ENCODE data around the gene DNER. TPM values are rescaled to one million over a fixed set of nuclear protein-coding genes. Genes with fewer than 3 reads are reported as not detected.

The DNER gene
- total RNA-seq, 1 experiment from 2014 or later, result 3.7 TPM

DNA sequence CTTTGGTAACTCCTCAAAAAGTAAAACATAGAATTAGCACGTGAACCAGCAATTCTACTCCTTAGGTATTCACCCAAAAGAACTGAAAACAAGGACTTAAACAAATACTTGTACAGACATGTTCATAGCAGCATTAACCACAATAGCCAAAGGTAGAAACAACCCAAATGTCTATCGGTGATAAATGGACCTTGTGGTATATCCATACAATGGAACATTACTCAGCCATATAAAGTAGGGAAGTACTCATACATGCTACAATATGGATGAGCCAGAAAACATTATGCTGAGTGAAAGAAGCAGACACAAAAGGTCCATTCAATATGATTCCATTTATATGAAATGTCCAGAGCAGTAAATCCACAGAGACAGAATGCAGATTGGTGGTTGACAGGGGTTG is 182.8 kb downstream of the DNER start:
- ATAC-seq (no peak), DNase-seq (ENCODE audit: low spot score) (no peak)
- H3K9me3 Mint-ChIP-seq, result peaks cover 22% of the 10 kb centered on the region
- CTCF ChIA-PET, result no interaction called here
- H3K36me3 Mint-ChIP-seq, result peaks cover 14% of the 10 kb centered on the region
- POLR2A ChIA-PET, result no interaction called here
- peaks cover 10% of the 10 kb centered on the region for H3K4me1 Mint-ChIP-seq
- TF ChIP-seq, protein P1, sequence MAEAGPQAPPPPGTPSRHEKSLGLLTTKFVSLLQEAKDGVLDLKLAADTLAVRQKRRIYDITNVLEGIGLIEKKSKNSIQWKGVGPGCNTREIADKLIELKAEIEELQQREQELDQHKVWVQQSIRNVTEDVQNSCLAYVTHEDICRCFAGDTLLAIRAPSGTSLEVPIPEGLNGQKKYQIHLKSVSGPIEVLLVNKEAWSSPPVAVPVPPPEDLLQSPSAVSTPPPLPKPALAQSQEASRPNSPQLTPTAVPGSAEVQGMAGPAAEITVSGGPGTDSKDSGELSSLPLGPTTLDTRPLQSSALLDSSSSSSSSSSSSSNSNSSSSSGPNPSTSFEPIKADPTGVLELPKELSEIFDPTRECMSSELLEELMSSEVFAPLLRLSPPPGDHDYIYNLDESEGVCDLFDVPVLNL (CRISPR knock-in tag; IDR thresholded peaks at IDR 0.05; ENCODE audit: borderline replicate concordance, low read depth), result no peak
- TF ChIP-seq, protein P2, sequence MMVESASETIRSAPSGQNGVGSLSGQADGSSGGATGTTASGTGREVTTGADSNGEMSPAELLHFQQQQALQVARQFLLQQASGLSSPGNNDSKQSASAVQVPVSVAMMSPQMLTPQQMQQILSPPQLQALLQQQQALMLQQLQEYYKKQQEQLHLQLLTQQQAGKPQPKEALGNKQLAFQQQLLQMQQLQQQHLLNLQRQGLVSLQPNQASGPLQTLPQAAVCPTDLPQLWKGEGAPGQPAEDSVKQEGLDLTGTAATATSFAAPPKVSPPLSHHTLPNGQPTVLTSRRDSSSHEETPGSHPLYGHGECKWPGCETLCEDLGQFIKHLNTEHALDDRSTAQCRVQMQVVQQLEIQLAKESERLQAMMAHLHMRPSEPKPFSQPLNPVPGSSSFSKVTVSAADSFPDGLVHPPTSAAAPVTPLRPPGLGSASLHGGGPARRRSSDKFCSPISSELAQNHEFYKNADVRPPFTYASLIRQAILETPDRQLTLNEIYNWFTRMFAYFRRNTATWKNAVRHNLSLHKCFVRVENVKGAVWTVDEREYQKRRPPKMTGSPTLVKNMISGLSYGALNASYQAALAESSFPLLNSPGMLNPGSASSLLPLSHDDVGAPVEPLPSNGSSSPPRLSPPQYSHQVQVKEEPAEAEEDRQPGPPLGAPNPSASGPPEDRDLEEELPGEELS (CRISPR knock-in tag; IDR thresholded peaks at IDR 0.05), result no peak
- no peak for TF ChIP-seq CDX4 (CRISPR knock-in tag; IDR thresholded peaks at IDR 0.05; ENCODE audit: borderline replicate concordance)
- no peak for TF ChIP-seq ATF1 (CRISPR knock-in tag; IDR thresholded peaks at IDR 0.05)
- no peak for TF ChIP-seq HMGA2 (CRISPR knock-in tag; IDR thresholded peaks at IDR 0.05)
- TF ChIP-seq, protein P3, sequence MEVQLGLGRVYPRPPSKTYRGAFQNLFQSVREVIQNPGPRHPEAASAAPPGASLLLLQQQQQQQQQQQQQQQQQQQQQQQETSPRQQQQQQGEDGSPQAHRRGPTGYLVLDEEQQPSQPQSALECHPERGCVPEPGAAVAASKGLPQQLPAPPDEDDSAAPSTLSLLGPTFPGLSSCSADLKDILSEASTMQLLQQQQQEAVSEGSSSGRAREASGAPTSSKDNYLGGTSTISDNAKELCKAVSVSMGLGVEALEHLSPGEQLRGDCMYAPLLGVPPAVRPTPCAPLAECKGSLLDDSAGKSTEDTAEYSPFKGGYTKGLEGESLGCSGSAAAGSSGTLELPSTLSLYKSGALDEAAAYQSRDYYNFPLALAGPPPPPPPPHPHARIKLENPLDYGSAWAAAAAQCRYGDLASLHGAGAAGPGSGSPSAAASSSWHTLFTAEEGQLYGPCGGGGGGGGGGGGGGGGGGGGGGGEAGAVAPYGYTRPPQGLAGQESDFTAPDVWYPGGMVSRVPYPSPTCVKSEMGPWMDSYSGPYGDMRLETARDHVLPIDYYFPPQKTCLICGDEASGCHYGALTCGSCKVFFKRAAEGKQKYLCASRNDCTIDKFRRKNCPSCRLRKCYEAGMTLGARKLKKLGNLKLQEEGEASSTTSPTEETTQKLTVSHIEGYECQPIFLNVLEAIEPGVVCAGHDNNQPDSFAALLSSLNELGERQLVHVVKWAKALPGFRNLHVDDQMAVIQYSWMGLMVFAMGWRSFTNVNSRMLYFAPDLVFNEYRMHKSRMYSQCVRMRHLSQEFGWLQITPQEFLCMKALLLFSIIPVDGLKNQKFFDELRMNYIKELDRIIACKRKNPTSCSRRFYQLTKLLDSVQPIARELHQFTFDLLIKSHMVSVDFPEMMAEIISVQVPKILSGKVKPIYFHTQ (CRISPR knock-in tag; IDR thresholded peaks at IDR 0.05), result no peak
- TF ChIP-seq E2F5 (CRISPR knock-in tag; IDR thresholded peaks at IDR 0.05), result no peak
- no peak for TF ChIP-seq JUN (CRISPR knock-in tag; IDR thresholded peaks at IDR 0.05)
- TF ChIP-seq, protein P4, sequence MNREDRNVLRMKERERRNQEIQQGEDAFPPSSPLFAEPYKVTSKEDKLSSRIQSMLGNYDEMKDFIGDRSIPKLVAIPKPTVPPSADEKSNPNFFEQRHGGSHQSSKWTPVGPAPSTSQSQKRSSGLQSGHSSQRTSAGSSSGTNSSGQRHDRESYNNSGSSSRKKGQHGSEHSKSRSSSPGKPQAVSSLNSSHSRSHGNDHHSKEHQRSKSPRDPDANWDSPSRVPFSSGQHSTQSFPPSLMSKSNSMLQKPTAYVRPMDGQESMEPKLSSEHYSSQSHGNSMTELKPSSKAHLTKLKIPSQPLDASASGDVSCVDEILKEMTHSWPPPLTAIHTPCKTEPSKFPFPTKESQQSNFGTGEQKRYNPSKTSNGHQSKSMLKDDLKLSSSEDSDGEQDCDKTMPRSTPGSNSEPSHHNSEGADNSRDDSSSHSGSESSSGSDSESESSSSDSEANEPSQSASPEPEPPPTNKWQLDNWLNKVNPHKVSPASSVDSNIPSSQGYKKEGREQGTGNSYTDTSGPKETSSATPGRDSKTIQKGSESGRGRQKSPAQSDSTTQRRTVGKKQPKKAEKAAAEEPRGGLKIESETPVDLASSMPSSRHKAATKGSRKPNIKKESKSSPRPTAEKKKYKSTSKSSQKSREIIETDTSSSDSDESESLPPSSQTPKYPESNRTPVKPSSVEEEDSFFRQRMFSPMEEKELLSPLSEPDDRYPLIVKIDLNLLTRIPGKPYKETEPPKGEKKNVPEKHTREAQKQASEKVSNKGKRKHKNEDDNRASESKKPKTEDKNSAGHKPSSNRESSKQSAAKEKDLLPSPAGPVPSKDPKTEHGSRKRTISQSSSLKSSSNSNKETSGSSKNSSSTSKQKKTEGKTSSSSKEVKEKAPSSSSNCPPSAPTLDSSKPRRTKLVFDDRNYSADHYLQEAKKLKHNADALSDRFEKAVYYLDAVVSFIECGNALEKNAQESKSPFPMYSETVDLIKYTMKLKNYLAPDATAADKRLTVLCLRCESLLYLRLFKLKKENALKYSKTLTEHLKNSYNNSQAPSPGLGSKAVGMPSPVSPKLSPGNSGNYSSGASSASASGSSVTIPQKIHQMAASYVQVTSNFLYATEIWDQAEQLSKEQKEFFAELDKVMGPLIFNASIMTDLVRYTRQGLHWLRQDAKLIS (CRISPR knock-in tag; IDR thresholded peaks at IDR 0.05; ENCODE audit: borderline replicate concordance), result no peak
- TF ChIP-seq GTF2I (CRISPR knock-in tag; conservative IDR thresholded peaks at IDR 0.05), result no peak
- TF ChIP-seq, protein P5, sequence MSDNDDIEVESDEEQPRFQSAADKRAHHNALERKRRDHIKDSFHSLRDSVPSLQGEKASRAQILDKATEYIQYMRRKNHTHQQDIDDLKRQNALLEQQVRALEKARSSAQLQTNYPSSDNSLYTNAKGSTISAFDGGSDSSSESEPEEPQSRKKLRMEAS (CRISPR knock-in tag; IDR thresholded peaks at IDR 0.05), result no peak
- no peak for TF ChIP-seq SMAD4 (CRISPR knock-in tag; IDR thresholded peaks at IDR 0.05)
- TF ChIP-seq, protein P6, sequence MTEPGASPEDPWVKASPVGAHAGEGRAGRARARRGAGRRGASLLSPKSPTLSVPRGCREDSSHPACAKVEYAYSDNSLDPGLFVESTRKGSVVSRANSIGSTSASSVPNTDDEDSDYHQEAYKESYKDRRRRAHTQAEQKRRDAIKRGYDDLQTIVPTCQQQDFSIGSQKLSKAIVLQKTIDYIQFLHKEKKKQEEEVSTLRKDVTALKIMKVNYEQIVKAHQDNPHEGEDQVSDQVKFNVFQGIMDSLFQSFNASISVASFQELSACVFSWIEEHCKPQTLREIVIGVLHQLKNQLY (CRISPR knock-in tag; IDR thresholded peaks at IDR 0.05), result no peak
- TF ChIP-seq ZNF423 (CRISPR knock-in tag; IDR thresholded peaks at IDR 0.05), result no peak
- no peak for TF ChIP-seq ZBTB21 (CRISPR knock-in tag; IDR thresholded peaks at IDR 0.05; ENCODE audit: borderline replicate concordance)
- no peaks in the 10 kb centered on the region for H3K27me3 Mint-ChIP-seq (ENCODE audit: low read depth)
- no peak overlapping the region for H3K4me3 Mint-ChIP-seq
- no peak overlapping the region for H3K27ac Mint-ChIP-seq

Data from WTC11 (cell line).